ENCODE data around the gene MRPL42. TPM values are rescaled to one million over a fixed set of nuclear protein-coding genes. Genes with fewer than 3 reads are reported as not detected.

Gene MRPL42
- total RNA-seq, 6 experiments from 2014 or later: 25.8 to 44.5 (median 32.1) TPM

DNA sequence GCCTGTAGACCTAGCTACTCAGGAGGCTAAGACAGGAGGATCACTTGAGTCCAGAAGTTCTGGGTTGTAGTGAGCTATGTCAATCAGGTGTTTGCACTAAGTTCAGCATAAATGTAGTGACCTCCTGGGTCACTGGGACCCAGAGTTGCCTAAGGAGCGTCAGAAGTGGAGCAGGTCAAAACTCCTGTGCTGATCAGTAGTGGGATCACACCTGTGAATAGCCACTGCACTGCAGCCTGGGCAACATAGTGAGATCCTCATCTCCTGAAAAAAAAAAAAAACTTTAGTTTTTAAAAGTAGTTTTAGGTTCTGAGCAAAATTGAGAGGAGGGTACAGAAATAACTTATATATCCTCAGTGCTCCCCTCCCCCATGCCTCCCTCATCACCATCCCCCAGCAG lies 42.2 kb downstream of the MRPL42 start:
- intact Hi-C loops (cut with DNase I): loop anchor here in 1 of 2 donors (10.0 kb wide), 2 partner anchors 465 to 595 kb away; no protein-coding TSS in a partner anchor

DNA sequence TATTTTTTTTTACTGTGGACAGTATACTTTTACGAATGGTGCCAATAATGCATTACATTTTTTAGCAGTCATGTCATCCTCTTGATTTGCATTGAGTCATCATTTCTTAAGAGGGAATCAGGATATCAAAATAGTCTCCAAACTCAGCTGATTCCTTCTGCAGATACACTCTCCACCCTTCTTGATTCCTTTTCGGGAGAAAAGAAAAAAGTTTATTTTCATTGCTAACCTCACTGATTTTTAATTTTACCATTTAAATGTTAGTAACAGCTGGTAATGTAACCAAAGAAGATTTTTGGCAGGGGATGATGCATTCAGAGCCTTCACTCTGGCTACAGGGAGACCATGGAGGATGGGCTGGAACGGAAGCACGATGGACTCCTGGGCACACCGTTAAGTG lies 47.5 kb downstream of the MRPL42 start:
- WGBS (ENCODE audit: insufficient coverage, low coverage, low lambda C conversion rate, missing lambda C conversion rate): 68% methylated on average over 5 of the region's 5 CpGs
- Histone ChIP-seq H3K27me3 (no peaks in the 10 kb centered on the region), H3K9me3 (no peaks in the 10 kb centered on the region), H3K4me3 (no peak overlapping the region), H3K27ac (no peak overlapping the region), H3K4me1 (no peaks in the 10 kb centered on the region), H3K36me3 (no peaks in the 10 kb centered on the region)
- DNase-seq (no peak), ATAC-seq (no peak)
- no peak for TF ChIP-seq POLR2A (IDR thresholded peaks at IDR 0.05)
- TF ChIP-seq, protein P1, sequence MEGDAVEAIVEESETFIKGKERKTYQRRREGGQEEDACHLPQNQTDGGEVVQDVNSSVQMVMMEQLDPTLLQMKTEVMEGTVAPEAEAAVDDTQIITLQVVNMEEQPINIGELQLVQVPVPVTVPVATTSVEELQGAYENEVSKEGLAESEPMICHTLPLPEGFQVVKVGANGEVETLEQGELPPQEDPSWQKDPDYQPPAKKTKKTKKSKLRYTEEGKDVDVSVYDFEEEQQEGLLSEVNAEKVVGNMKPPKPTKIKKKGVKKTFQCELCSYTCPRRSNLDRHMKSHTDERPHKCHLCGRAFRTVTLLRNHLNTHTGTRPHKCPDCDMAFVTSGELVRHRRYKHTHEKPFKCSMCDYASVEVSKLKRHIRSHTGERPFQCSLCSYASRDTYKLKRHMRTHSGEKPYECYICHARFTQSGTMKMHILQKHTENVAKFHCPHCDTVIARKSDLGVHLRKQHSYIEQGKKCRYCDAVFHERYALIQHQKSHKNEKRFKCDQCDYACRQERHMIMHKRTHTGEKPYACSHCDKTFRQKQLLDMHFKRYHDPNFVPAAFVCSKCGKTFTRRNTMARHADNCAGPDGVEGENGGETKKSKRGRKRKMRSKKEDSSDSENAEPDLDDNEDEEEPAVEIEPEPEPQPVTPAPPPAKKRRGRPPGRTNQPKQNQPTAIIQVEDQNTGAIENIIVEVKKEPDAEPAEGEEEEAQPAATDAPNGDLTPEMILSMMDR (IDR thresholded peaks at IDR 0.05): no peak
- intact Hi-C loops (cut with DNase I): no loop called here

More for the DNA sequence above, 42.2 kb downstream of the MRPL42 start:
- H3K4me3 ChIP-seq: no peak overlapping the region
- no peaks in the 10 kb centered on the region for H3K36me3 ChIP-seq
- no peak overlapping the region for H3K27ac ChIP-seq
- TF ChIP-seq, protein P1 (IDR thresholded peaks at IDR 0.05): no peak
- no peak for TF ChIP-seq POLR2A (IDR thresholded peaks at IDR 0.05)
- no peaks in the 10 kb centered on the region for H3K4me1 ChIP-seq
- ATAC-seq (no peak), DNase-seq (no peak)
- H3K9me3 ChIP-seq: no peaks in the 10 kb centered on the region
- no peaks in the 10 kb centered on the region for H3K27me3 ChIP-seq
- WGBS (ENCODE audit: insufficient coverage, low coverage, low lambda C conversion rate, missing lambda C conversion rate): 78% methylated on average over 1 of the region's 1 CpG

DNA sequence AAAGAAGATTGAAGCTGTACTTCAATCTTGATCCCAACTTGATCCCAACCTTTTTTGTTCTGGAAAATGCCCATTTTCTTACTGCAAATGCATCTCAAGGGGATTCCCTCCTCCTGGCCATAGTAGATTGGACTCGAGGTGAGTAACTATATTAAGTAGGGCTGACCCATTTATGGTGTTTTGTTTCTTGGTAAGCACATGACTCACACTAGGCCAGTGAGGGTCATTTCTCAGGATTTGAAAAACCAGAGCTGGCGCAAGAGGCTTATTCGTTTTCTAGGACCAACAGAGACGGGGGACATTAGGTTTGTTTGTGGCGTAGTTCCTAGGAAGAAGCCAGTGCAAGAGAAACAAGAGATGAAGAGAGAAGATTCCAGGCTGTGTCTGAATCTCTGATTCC lies 51.4 kb downstream of the MRPL42 start:
- no peak for TF ChIP-seq POLR2A (IDR thresholded peaks at IDR 0.05)
- TF ChIP-seq, protein P1 (IDR thresholded peaks at IDR 0.05): no peak
- DNase-seq (no peak), ATAC-seq (no peak)
- Histone ChIP-seq H3K9me3 (no peaks in the 10 kb centered on the region), H3K27me3 (no peaks in the 10 kb centered on the region), H3K36me3 (no peaks in the 10 kb centered on the region), H3K4me1 (no peaks in the 10 kb centered on the region), H3K27ac (no peak overlapping the region), H3K4me3 (no peak overlapping the region)
- intact Hi-C loops (cut with DNase I): no loop called here
- 81% methylated on average over 5 of the region's 5 CpGs for WGBS (ENCODE audit: insufficient coverage, low coverage, low lambda C conversion rate, missing lambda C conversion rate)

DNA sequence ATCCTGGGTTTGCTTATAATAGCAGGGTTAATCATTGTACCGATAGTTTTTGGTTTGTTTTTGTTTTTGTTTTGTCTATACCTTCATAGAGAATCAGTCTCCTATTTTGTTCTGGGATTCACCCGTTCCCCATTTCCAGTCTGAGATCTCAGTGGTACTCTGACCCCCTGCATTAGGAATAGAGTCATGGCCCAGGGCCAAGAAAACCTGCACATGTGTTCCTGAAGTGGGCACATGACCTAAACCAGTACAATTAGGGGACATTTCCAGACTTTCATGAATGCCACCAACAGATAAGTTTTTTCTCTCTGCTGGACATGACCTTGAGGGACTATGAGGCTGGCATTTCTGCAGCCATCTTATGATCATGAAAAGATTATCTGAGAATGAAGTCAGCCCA lies 52.5 kb downstream of the MRPL42 start:
- 88% methylated on average over 1 of the region's 2 CpGs for WGBS (ENCODE audit: insufficient coverage, low coverage, low lambda C conversion rate, missing lambda C conversion rate)
- H3K36me3 ChIP-seq: no peaks in the 10 kb centered on the region
- no peak for DNase-seq
- H3K4me3 ChIP-seq: no peak overlapping the region
- H3K27ac ChIP-seq: no peak overlapping the region
- intact Hi-C loops (cut with DNase I): no loop called here
- ATAC-seq: no peak
- H3K9me3 ChIP-seq: no peaks in the 10 kb centered on the region
- TF ChIP-seq, protein P1 (IDR thresholded peaks at IDR 0.05): no peak
- H3K4me1 ChIP-seq: peaks cover 0 to 4% (median 0%) of the 10 kb centered on the region in 4 donors
- H3K27me3 ChIP-seq: no peaks in the 10 kb centered on the region

- H3K4me1 ChIP-seq: peaks cover 0 to 5% (median 0%) of the 10 kb centered on the region in 4 donors
- no peaks in the 10 kb centered on the region for H3K27me3 ChIP-seq
- no peaks in the 10 kb centered on the region for H3K36me3 ChIP-seq
- intact Hi-C loops (cut with DNase I): no loop called here
- no peak overlapping the region for H3K4me3 ChIP-seq
- WGBS (ENCODE audit: insufficient coverage, low coverage, low lambda C conversion rate, missing lambda C conversion rate): 78% methylated on average over 2 of the region's 2 CpGs
- no peak for ATAC-seq
- TF ChIP-seq, protein P1 (IDR thresholded peaks at IDR 0.05): no peak
- TF ChIP-seq POLR2A (IDR thresholded peaks at IDR 0.05): no peak
- H3K9me3 ChIP-seq: no peaks in the 10 kb centered on the region
- DNase-seq: no peak
- H3K27ac ChIP-seq: no peak overlapping the region
Observed at GRCh38 chr12:93520454-93520853, 53.1 kb downstream of the MRPL42 start.
